Trophoblast cell (in vitro differentiated cells and primary cell): Measurements from ENCODE around the gene KDM2A.

ENCODE experiments used
- DNase-seq, 2 donors: peaks; one replicate each; pipeline ENCODE4 v3.0.0-alpha.2; 2016
- H2AFZ ChIP-seq: 2 replicates; pipeline ENCODE4 v1.6.1; 2013; ENCODE audit warnings: low read length, moderate library complexity, mild to moderate bottlenecking; ENCODE audit not compliant: insufficient read depth, poor library complexity
- H2AK5ac ChIP-seq: 2 replicates; pipeline ENCODE4 v1.6.1; 2013; ENCODE audit warnings: mild to moderate bottlenecking, low read length
- H2BK120ac ChIP-seq: 2 replicates; pipeline ENCODE4 v1.6.1; 2013; ENCODE audit warnings: low read length, mild to moderate bottlenecking, moderate library complexity; ENCODE audit not compliant: insufficient read depth, poor library complexity
- H2BK12ac ChIP-seq: 2 replicates; pipeline ENCODE4 v1.6.1; 2013; ENCODE audit warnings: mild to moderate bottlenecking, low read length, moderate library complexity
- H2BK5ac ChIP-seq: 2 replicates; pipeline ENCODE4 v1.6.1; 2013; ENCODE audit warnings: low read length, low read depth, moderate library complexity, mild to moderate bottlenecking; ENCODE audit not compliant: poor library complexity
- H3K14ac ChIP-seq: 2 replicates; pipeline ENCODE4 v1.6.1; 2013; ENCODE audit warnings: mild to moderate bottlenecking, low read length
- H3K18ac ChIP-seq: 2 replicates; pipeline ENCODE4 v1.6.1; 2013; ENCODE audit warnings: mild to moderate bottlenecking, low read length
- H3K23ac ChIP-seq: 2 replicates; pipeline ENCODE4 v1.6.1; 2013; ENCODE audit warnings: low read length
- H3K27ac ChIP-seq: 2 replicates; pipeline ENCODE4 v1.5.1; 2013; ENCODE audit warnings: low read depth, mild to moderate bottlenecking, inconsistent platforms, low read length, moderate library complexity
- H3K27me3 ChIP-seq: 2 replicates; pipeline ENCODE4 v1.6.1; 2013; ENCODE audit warnings: inconsistent platforms, mild to moderate bottlenecking, low read length, moderate library complexity; ENCODE audit not compliant: insufficient read depth
- H3K36me3 ChIP-seq, 2 experiments: 1 replicate in 1 of 2; 2 replicates in 1 of 2; pipeline ENCODE4 v1.6.1; 2013; ENCODE audit warnings: low read length in 2 of 2, mild to moderate bottlenecking in 2 of 2, moderate library complexity in 1 of 2; ENCODE audit not compliant: insufficient read depth in 2 of 2, control insufficient read depth in 1 of 2
- H3K4ac ChIP-seq: 2 replicates; pipeline ENCODE4 v1.6.1; 2013; ENCODE audit warnings: low read depth, mild to moderate bottlenecking, low read length, moderate library complexity
- H3K4me1 ChIP-seq, 2 experiments: 1 replicate in 1 of 2; 2 replicates in 1 of 2; pipeline ENCODE4 v1.6.1; 2013; ENCODE audit warnings: low read length in 2 of 2, mild to moderate bottlenecking in 2 of 2, moderate library complexity in 1 of 2; ENCODE audit not compliant: insufficient read depth in 2 of 2, control insufficient read depth in 1 of 2
- H3K4me2 ChIP-seq: 2 replicates; pipeline ENCODE4 v1.6.1; 2013; ENCODE audit warnings: inconsistent platforms, mild to moderate bottlenecking, low read length, moderate library complexity
- H3K4me3 ChIP-seq: 2 replicates; pipeline ENCODE4 v1.5.1; 2013; ENCODE audit warnings: mild to moderate bottlenecking, low read depth, low read length, inconsistent platforms
- H3K79me1 ChIP-seq: one replicate; pipeline ENCODE4 v1.6.1; 2013; ENCODE audit warnings: low read length
- H3K79me2 ChIP-seq: 2 replicates; pipeline ENCODE4 v1.6.1; 2013; ENCODE audit warnings: low read length, mild to moderate bottlenecking; ENCODE audit not compliant: control insufficient read depth, insufficient read depth, poor library complexity
- H3K9ac ChIP-seq: 2 replicates; pipeline ENCODE4 v1.6.1; 2013; ENCODE audit warnings: mild to moderate bottlenecking, low read length
- H3K9me3 ChIP-seq: 2 replicates; pipeline ENCODE4 v1.6.1; 2013; ENCODE audit warnings: low read depth, mild to moderate bottlenecking, control low read depth, inconsistent platforms, low read length; ENCODE audit not compliant: insufficient read depth
- H4K12ac ChIP-seq: 2 replicates; pipeline ENCODE4 v1.6.1; 2013; ENCODE audit warnings: low read depth, mild to moderate bottlenecking, low read length, moderate library complexity
- H4K8ac ChIP-seq: 2 replicates; pipeline ENCODE4 v1.6.1; 2013; ENCODE audit warnings: low read depth, mild to moderate bottlenecking, low read length, moderate library complexity
- H4K91ac ChIP-seq: one replicate; pipeline ENCODE4 v1.6.1; 2013; ENCODE audit warnings: low read depth, mild to moderate bottlenecking, low read length, moderate library complexity
- WGBS: extraction: QIAGEN DNeasy Blood & Tissue Kit; methylation state at CpG from one replicate; pipeline ENCODE4 v1.1.7; 2013; ENCODE audit warnings: missing lambda C conversion rate; ENCODE audit not compliant: insufficient read length, insufficient coverage; ENCODE audit errors: extremely low coverage; 5-methylcytosine and 5-hydroxymethylcytosine counted together

Gene KDM2A

GRCh38 chr11:67160045-67160444 lies 41.0 kb downstream of the KDM2A start:
- H3K23ac ChIP-seq = no peak overlapping the region
- H2BK120ac ChIP-seq = no peak overlapping the region
- no peak overlapping the region for H2BK12ac ChIP-seq
- no peak overlapping the region for H4K12ac ChIP-seq
- no peak overlapping the region for H3K9ac ChIP-seq
- H3K36me3 ChIP-seq = peaks cover 1 to 3% of the 10 kb centered on the region in 2 experiments
- WGBS = no CpG with 5 or more reads among the region's 2 CpGs
- no peaks in the 10 kb centered on the region for H3K9me3 ChIP-seq
- no peaks in the 10 kb centered on the region for H3K4me1 ChIP-seq
- H4K91ac ChIP-seq = no peak overlapping the region
- no peak overlapping the region for H3K4me3 ChIP-seq
- no peaks in the 10 kb centered on the region for H3K79me1 ChIP-seq
- no peak overlapping the region for H2AK5ac ChIP-seq
- H2AFZ ChIP-seq = no peak overlapping the region
- no peak overlapping the region for H3K4me2 ChIP-seq
- H3K79me2 ChIP-seq = no peaks in the 10 kb centered on the region
- H2BK5ac ChIP-seq = no peak overlapping the region
- H3K18ac ChIP-seq = no peak overlapping the region
- no peak overlapping the region for H3K27ac ChIP-seq
- H3K14ac ChIP-seq = no peak overlapping the region
- no peak for DNase-seq
- H4K8ac ChIP-seq = no peak overlapping the region
- H3K27me3 ChIP-seq = no peaks in the 10 kb centered on the region
- H3K4ac ChIP-seq = no peak overlapping the region

GRCh38 chr11:67160872-67161783 lies 42.1 kb downstream of the KDM2A start:
- Histone ChIP-seq H3K27ac (no peak overlapping the region), H3K4me1 (no peaks in the 10 kb centered on the region), H3K9me3 (no peaks in the 10 kb centered on the region), H3K27me3 (no peaks in the 10 kb centered on the region), H2BK5ac (no peak overlapping the region), H2BK120ac (no peak overlapping the region), H4K12ac (no peak overlapping the region), H4K8ac (no peak overlapping the region), H3K18ac (no peak overlapping the region), H3K4me3 (no peak overlapping the region), H3K36me3 (peaks cover 0 to 1% of the 10 kb centered on the region in 2 experiments), H3K23ac (no peak overlapping the region), H2AK5ac (no peak overlapping the region), H3K79me2 (no peaks in the 10 kb centered on the region), H3K4ac (no peak overlapping the region), H3K4me2 (no peak overlapping the region), H2AFZ (no peak overlapping the region), H3K14ac (no peak overlapping the region), H4K91ac (no peak overlapping the region), H3K9ac (no peak overlapping the region), H3K79me1 (no peaks in the 10 kb centered on the region), H2BK12ac (no peak overlapping the region)
- DNase-seq = no peak
- WGBS = no CpG with 5 or more reads among the region's 5 CpGs

- no peak overlapping the region for H3K4me3 ChIP-seq
- H4K12ac ChIP-seq = no peak overlapping the region
- H3K79me1 ChIP-seq = no peaks in the 10 kb centered on the region
- H3K18ac ChIP-seq = no peak overlapping the region
- H3K14ac ChIP-seq = no peak overlapping the region
- H3K36me3 ChIP-seq = peaks cover 0 to 1% of the 10 kb centered on the region in 2 experiments
- H3K27me3 ChIP-seq = no peaks in the 10 kb centered on the region
- H2BK120ac ChIP-seq = no peak overlapping the region
- no peak overlapping the region for H3K4me2 ChIP-seq
- no peak overlapping the region for H3K23ac ChIP-seq
- no peak overlapping the region for H2BK12ac ChIP-seq
- no peaks in the 10 kb centered on the region for H3K9me3 ChIP-seq
- WGBS = no CpG with 5 or more reads among the region's 3 CpGs
- DNase-seq = no peak
- no peak overlapping the region for H4K91ac ChIP-seq
- H4K8ac ChIP-seq = no peak overlapping the region
- H3K79me2 ChIP-seq = no peaks in the 10 kb centered on the region
- no peaks in the 10 kb centered on the region for H3K4me1 ChIP-seq
- H2BK5ac ChIP-seq = no peak overlapping the region
- no peak overlapping the region for H3K27ac ChIP-seq
- no peak overlapping the region for H3K4ac ChIP-seq
- H3K9ac ChIP-seq = no peak overlapping the region
- no peak overlapping the region for H2AK5ac ChIP-seq
- no peak overlapping the region for H2AFZ ChIP-seq
These were observed 43.9 kb downstream of the KDM2A start for GRCh38 chr11:67163006-67163405.

GRCh38 chr11:67165623-67166022 lies 46.6 kb downstream of the KDM2A start:
- no peak overlapping the region for H4K91ac ChIP-seq
- no peak overlapping the region for H3K23ac ChIP-seq
- WGBS = no CpG with 5 or more reads among the region's 1 CpG
- no peak overlapping the region for H3K14ac ChIP-seq
- no peak overlapping the region for H2AK5ac ChIP-seq
- H2BK5ac ChIP-seq = no peak overlapping the region
- no peaks in the 10 kb centered on the region for H3K79me2 ChIP-seq
- H2BK12ac ChIP-seq = no peak overlapping the region
- no peaks in the 10 kb centered on the region for H3K4me1 ChIP-seq
- no peak overlapping the region for H2AFZ ChIP-seq
- H3K9ac ChIP-seq = no peak overlapping the region
- H3K4me2 ChIP-seq = no peak overlapping the region
- H3K79me1 ChIP-seq = no peaks in the 10 kb centered on the region
- no peak overlapping the region for H4K12ac ChIP-seq
- H3K18ac ChIP-seq = no peak overlapping the region
- no peak overlapping the region for H3K4me3 ChIP-seq
- peaks cover 0 to 1% of the 10 kb centered on the region in 2 experiments for H3K36me3 ChIP-seq
- no peak overlapping the region for H4K8ac ChIP-seq
- H2BK120ac ChIP-seq = no peak overlapping the region
- H3K4ac ChIP-seq = no peak overlapping the region
- no peaks in the 10 kb centered on the region for H3K9me3 ChIP-seq
- H3K27me3 ChIP-seq = no peaks in the 10 kb centered on the region
- DNase-seq = no peak
- no peak overlapping the region for H3K27ac ChIP-seq
